Upper lobe of right lung (tissue), 1 donor: ENCODE data around the gene TOP1. TPM values are rescaled to one million over a fixed set of nuclear protein-coding genes. Genes with fewer than 3 reads are reported as not detected.
A peak's percentile ranks its signal among the peaks of the same experiment; 100 is the strongest.

Experiments used
- ATAC-seq: fragments of 200-7000 bp; cut with Tn5 transposase; one replicate; pipeline ENCODE4 v1.9.1; 2020; ENCODE audit warnings: mild to moderate bottlenecking, moderate library complexity
- DNase-seq: peaks from one replicate; pipeline ENCODE4 v3.0.0-alpha.2; 2020
- H3K27ac ChIP-seq: fragments of 200-600 bp; one replicate; pipeline ENCODE4 v1.8.0; 2022
- H3K27me3 ChIP-seq: fragments of 200-600 bp; one replicate; pipeline ENCODE4 v1.8.0; 2022; ENCODE audit warnings: mild to moderate bottlenecking
- H3K36me3 ChIP-seq: fragments of 200-600 bp; one replicate; pipeline ENCODE4 v1.8.0; 2022
- H3K4me1 ChIP-seq: fragments of 200-600 bp; one replicate; pipeline ENCODE4 v1.8.0; 2022
- H3K4me3 ChIP-seq: fragments of 200-600 bp; one replicate; pipeline ENCODE4 v1.8.0; 2022; ENCODE audit warnings: mild to moderate bottlenecking
- H3K9me3 ChIP-seq: fragments of 200-600 bp; one replicate; pipeline ENCODE4 v1.8.0; 2022
- CTCF ChIP-seq: fragments of 200-600 bp; IDR thresholded peaks from one replicate; pipeline ENCODE4 v1.8.0; 2022; ENCODE audit warnings: antibody characterized with exemption
- intact Hi-C: fragments of 100-400 bp; cut with DNase I; formaldehyde crosslinking; loops from one replicate; pipeline ENCODE4 v1.11.0; 2022
- total RNA-seq: library from RNA; stranded (reverse); fragmentation: NEBNext Ultra II Directional; extraction: Animal tissue kit (Norgen Biotek cat#: 25700); gene quantifications from one replicate; pipeline ENCODE4 v1.2.1, GENCODE V29; 2021
- donor health status: DM: no; HTN: yes; CAD: no; lungs with severe emphysema.

Gene TOP1
- total RNA-seq, 1 donor from 2014 or later = 67.6 TPM

GRCh38 chr20:41151134-41151869 lies 122.7 kb downstream of the TOP1 start:
- Histone ChIP-seq H3K9me3 (no peaks in the 10 kb centered on the region), H3K27me3 (no peaks in the 10 kb centered on the region), H3K27ac (peak overlapping the region; percentile 68), H3K36me3 (no peaks in the 10 kb centered on the region), H3K4me1 (peaks cover 88% of the 10 kb centered on the region), H3K4me3 (no peak overlapping the region)
- intact Hi-C loops = no loop called here
- DNase-seq (no peak), ATAC-seq (no peak)
- TF ChIP-seq CTCF = no peak

- intact Hi-C loops = no loop called here
- no peaks in the 10 kb centered on the region for H3K27me3 ChIP-seq
- H3K4me1 ChIP-seq = peaks cover 88% of the 10 kb centered on the region
- H3K9me3 ChIP-seq = no peaks in the 10 kb centered on the region
- TF ChIP-seq CTCF = no peak
- H3K36me3 ChIP-seq = no peaks in the 10 kb centered on the region
- no peak for ATAC-seq
- no peak for DNase-seq
- H3K27ac ChIP-seq = peak overlapping the region; percentile 68
- H3K4me3 ChIP-seq = no peak overlapping the region
Measured at GRCh38 chr20:41152108-41152757, 123.6 kb downstream of the TOP1 start.

GRCh38 chr20:41154436-41155176 lies 126.0 kb downstream of the TOP1 start:
- no peak for DNase-seq
- Histone ChIP-seq H3K36me3 (no peaks in the 10 kb centered on the region), H3K27me3 (no peaks in the 10 kb centered on the region), H3K4me3 (no peak overlapping the region), H3K27ac (peak overlapping the region; percentile 30), H3K9me3 (no peaks in the 10 kb centered on the region), H3K4me1 (peaks cover 85% of the 10 kb centered on the region)
- no peak for TF ChIP-seq CTCF
- intact Hi-C loops = no loop called here
- no peak for ATAC-seq

GRCh38 chr20:41155261-41155660 lies 126.6 kb downstream of the TOP1 start:
- DNase-seq (no peak), ATAC-seq (no peak)
- Histone ChIP-seq H3K27me3 (no peaks in the 10 kb centered on the region), H3K27ac (no peak overlapping the region), H3K9me3 (no peaks in the 10 kb centered on the region), H3K36me3 (peaks cover 5% of the 10 kb centered on the region), H3K4me3 (no peak overlapping the region), H3K4me1 (peaks cover 83% of the 10 kb centered on the region)
- no peak for TF ChIP-seq CTCF
- intact Hi-C loops = no loop called here

- peaks cover 56% of the 10 kb centered on the region for H3K4me1 ChIP-seq
- no peak for ATAC-seq
Measured at GRCh38 chr20:41158082-41158625, 129.5 kb downstream of the TOP1 start.

More at GRCh38 chr20:41158082-41158625, 129.5 kb downstream of the TOP1 start:
- intact Hi-C loops = no loop called here
- Histone ChIP-seq H3K9me3 (no peaks in the 10 kb centered on the region), H3K27ac (peak overlapping the region; percentile 20), H3K4me3 (no peak overlapping the region), H3K36me3 (peaks cover 22% of the 10 kb centered on the region), H3K27me3 (no peaks in the 10 kb centered on the region)
- DNase-seq = no peak
- no peak for TF ChIP-seq CTCF
